Testis (tissue), 2 donors: ENCODE measurements around the gene MYH10.

Experiments
- POLR2A ChIP-seq: fragments of 450-650 bp; IDR thresholded peaks from one replicate; pipeline ENCODE4 v1.6.1; 2017; ENCODE audit warnings: antibody characterized with exemption, mild to moderate bottlenecking, moderate library complexity
- TF ChIP-seq, protein P1 (sequence below), 3 experiments: fragments of 450-650 bp in 2 of 3; fragments of 200-600 bp in 1 of 3; sonication (generic) in 1 of 3; IDR thresholded peaks; one replicate each; pipeline ENCODE4 v1.5.1; 2016 to 2019; ENCODE audit warnings: antibody characterized with exemption in 3 of 3, mild to moderate bottlenecking in 2 of 3, moderate library complexity in 1 of 3

DNA sequence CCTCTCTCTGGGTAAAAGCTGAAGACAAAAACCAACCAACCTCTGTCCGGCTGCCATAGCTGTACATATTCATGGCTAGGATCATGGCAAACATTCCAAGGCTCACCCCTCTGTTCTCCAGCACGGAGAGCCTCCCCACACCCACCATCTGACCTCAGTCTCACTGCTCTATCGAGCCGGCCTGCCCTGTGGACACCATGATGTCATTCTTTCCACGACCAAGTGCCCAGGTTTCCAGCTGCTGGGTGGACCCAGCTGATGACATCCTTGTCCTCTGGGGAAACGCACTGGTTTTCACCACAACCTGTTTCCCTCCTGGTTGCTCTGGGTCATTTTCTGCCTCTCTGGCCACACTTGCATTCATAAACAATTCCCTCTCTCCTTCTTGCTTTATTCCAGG lies 127.2 kb downstream of the MYH10 start:
- TF ChIP-seq, protein P1, sequence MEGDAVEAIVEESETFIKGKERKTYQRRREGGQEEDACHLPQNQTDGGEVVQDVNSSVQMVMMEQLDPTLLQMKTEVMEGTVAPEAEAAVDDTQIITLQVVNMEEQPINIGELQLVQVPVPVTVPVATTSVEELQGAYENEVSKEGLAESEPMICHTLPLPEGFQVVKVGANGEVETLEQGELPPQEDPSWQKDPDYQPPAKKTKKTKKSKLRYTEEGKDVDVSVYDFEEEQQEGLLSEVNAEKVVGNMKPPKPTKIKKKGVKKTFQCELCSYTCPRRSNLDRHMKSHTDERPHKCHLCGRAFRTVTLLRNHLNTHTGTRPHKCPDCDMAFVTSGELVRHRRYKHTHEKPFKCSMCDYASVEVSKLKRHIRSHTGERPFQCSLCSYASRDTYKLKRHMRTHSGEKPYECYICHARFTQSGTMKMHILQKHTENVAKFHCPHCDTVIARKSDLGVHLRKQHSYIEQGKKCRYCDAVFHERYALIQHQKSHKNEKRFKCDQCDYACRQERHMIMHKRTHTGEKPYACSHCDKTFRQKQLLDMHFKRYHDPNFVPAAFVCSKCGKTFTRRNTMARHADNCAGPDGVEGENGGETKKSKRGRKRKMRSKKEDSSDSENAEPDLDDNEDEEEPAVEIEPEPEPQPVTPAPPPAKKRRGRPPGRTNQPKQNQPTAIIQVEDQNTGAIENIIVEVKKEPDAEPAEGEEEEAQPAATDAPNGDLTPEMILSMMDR (IDR thresholded peaks at IDR 0.05) = no peak
- no peak for TF ChIP-seq POLR2A
